GM23338 (cell line): Measurements from ENCODE around the gene PRKG2. TPM values are rescaled to one million over a fixed set of nuclear protein-coding genes. Genes with fewer than 3 reads are reported as not detected.

Source experiments
- ATAC-seq: fragments of 200-7000 bp; cut with Tn5 transposase; 3 replicates; pipeline ENCODE4 v1.9.1; 2020
- DNase-seq: peaks from one replicate; pipeline ENCODE4 v3.0.0-alpha.2; 2015; ENCODE audit warnings: low spot score
- H2AFZ ChIP-seq: fragments of 200-600 bp; sonication (generic); 2 replicates; pipeline ENCODE4 v1.8.0; 2016; ENCODE audit warnings: antibody characterized with exemption, mild to moderate bottlenecking, moderate library complexity
- H3F3A ChIP-seq: fragments of 200-600 bp; sonication (generic); replicated peaks from 2 replicates; pipeline ENCODE4 v1.8.0; 2017; ENCODE audit warnings: antibody characterized with exemption, mixed run types, low read depth
- H3K27ac ChIP-seq: fragments of 200-600 bp; sonication (generic); 2 replicates; pipeline ENCODE4 v1.6.1; 2016; ENCODE audit warnings: low read depth
- H3K27me3 ChIP-seq: fragments of 200-600 bp; sonication (generic); 2 replicates; pipeline ENCODE4 v1.8.0; 2016; ENCODE audit warnings: mild to moderate bottlenecking, mixed run types, moderate library complexity; ENCODE audit not compliant: insufficient read depth
- H3K36me3 ChIP-seq: fragments of 200-600 bp; sonication (generic); 2 replicates; pipeline ENCODE4 v1.8.0; 2016; ENCODE audit warnings: mild to moderate bottlenecking; ENCODE audit not compliant: insufficient read depth
- H3K4me1 ChIP-seq: fragments of 200-600 bp; sonication (generic); 2 replicates; pipeline ENCODE4 v1.8.0; 2016; ENCODE audit warnings: mild to moderate bottlenecking, moderate library complexity; ENCODE audit not compliant: insufficient read depth
- H3K4me2 ChIP-seq: fragments of 200-600 bp; sonication (generic); 2 replicates; pipeline ENCODE4 v1.7.1; 2017; ENCODE audit warnings: mixed run types
- H3K4me3 ChIP-seq: fragments of 200-600 bp; sonication (generic); 2 replicates; pipeline ENCODE4 v1.6.1; 2016; ENCODE audit warnings: mixed run types
- H3K79me2 ChIP-seq: fragments of 200-600 bp; sonication (generic); replicated peaks from 2 replicates; pipeline ENCODE4 v1.8.0; 2017; ENCODE audit warnings: mild to moderate bottlenecking; ENCODE audit not compliant: insufficient read depth
- H3K9me2 ChIP-seq: fragments of 200-600 bp; sonication (generic); 2 replicates; pipeline ENCODE4 v1.8.0; 2017; ENCODE audit not compliant: insufficient read depth
- H4K20me1 ChIP-seq: fragments of 200-600 bp; sonication (generic); replicated peaks from 2 replicates; pipeline ENCODE4 v1.8.0; 2017; ENCODE audit warnings: mild to moderate bottlenecking; ENCODE audit not compliant: insufficient read depth
- H3K27ac Mint-ChIP-seq: 2 replicates; pipeline ENCODE4 v1.8.0; 2020; ENCODE audit warnings: inconsistent platforms, mild to moderate bottlenecking, moderate library complexity, mixed read lengths
- H3K27me3 Mint-ChIP-seq: 3 replicates; pipeline ENCODE4 v1.8.0; 2022; ENCODE audit warnings: low read depth, mild to moderate bottlenecking, moderate library complexity, mixed read lengths, inconsistent platforms; ENCODE audit not compliant: insufficient read depth, poor library complexity
- H3K36me3 Mint-ChIP-seq: 3 replicates; pipeline ENCODE4 v1.8.0; 2021; ENCODE audit warnings: low read depth, mild to moderate bottlenecking, inconsistent platforms, moderate library complexity, mixed read lengths
- H3K4me1 Mint-ChIP-seq: 3 replicates; pipeline ENCODE4 v1.8.0; 2020; ENCODE audit warnings: mild to moderate bottlenecking, inconsistent platforms, mixed read lengths
- H3K4me3 Mint-ChIP-seq: 3 replicates; pipeline ENCODE4 v1.8.0; 2021; ENCODE audit warnings: moderate library complexity, mild to moderate bottlenecking, inconsistent platforms, mixed read lengths
- H3K9me3 Mint-ChIP-seq: 3 replicates; pipeline ENCODE4 v1.8.0; 2020; ENCODE audit warnings: moderate library complexity, mild to moderate bottlenecking, inconsistent platforms, mixed read lengths
- CTCF ChIP-seq, 2 experiments: fragments of 200-600 bp in 1 of 2; sonication (generic) in 1 of 2; conservative IDR thresholded peaks; 2 replicates each; pipeline versions ENCODE4 v1.5.1 to v1.6.1; 2016 to 2017; ENCODE audit warnings: antibody characterized with exemption in 2 of 2, low read depth in 2 of 2, mild to moderate bottlenecking in 2 of 2, moderate library complexity in 1 of 2
- ETS1 ChIP-seq: IDR thresholded peaks from 2 replicates; pipeline ENCODE4 v1.6.1; 2016; ENCODE audit warnings: antibody characterized with exemption
- EZH2 ChIP-seq: fragments of 200-600 bp; sonication (generic); IDR thresholded peaks from one replicate; pipeline ENCODE4 v1.8.0; 2017; ENCODE audit warnings: antibody characterized with exemption, mild to moderate bottlenecking, low read depth; ENCODE audit not compliant: unreplicated experiment
- JUNB ChIP-seq: IDR thresholded peaks from one replicate; pipeline ENCODE4 v1.6.1; 2016; ENCODE audit warnings: antibody characterized with exemption; ENCODE audit not compliant: unreplicated experiment
- POLR2AphosphoS5 ChIP-seq: IDR thresholded peaks from 2 replicates; pipeline ENCODE4 v1.6.1; 2016; ENCODE audit warnings: antibody characterized with exemption, low read depth
- REST ChIP-seq: IDR thresholded peaks from one replicate; pipeline ENCODE4 v1.6.1; 2018; ENCODE audit warnings: antibody characterized with exemption; ENCODE audit not compliant: unreplicated experiment
- ZNF114 ChIP-seq: fragments of 250-450 bp; sonication (Bioruptor Pico); IDR thresholded peaks from 2 replicates; pipeline ENCODE4 v1.5.0; 2020; ENCODE audit warnings: mild to moderate bottlenecking, moderate library complexity
- ZNF331 ChIP-seq: fragments of 250-450 bp; sonication (Bioruptor Pico); IDR thresholded peaks from 2 replicates; pipeline ENCODE4 v1.5.0; 2020; ENCODE audit warnings: low read depth, mild to moderate bottlenecking, moderate library complexity
- polyA plus RNA-seq: library from polyadenylated mRNA; unstranded; fragments of >200 nt; fragmentation: Nextera tagmentation; extraction: Ambion mirVana; gene quantifications from 2 replicates; pipeline ENCODE4 v1.2.1, GENCODE V29; 2016
- total RNA-seq: library from RNA; depleted of rRNA; stranded (reverse); fragments of >200 nt; shearing (Covaris generic); gene quantifications from 2 replicates; pipeline ENCODE4 v1.2.3, GENCODE V29; 2014

PRKG2 gene
- total and polyA plus RNA-seq, 2 experiments from 2014 or later: 1.9 to 3.6 TPM

GRCh38 chr4:81257021-81257420, 42.0 kb upstream of the PRKG2 start:
- no peaks in the 10 kb centered on the region for H3F3A ChIP-seq
- no peak overlapping the region for H2AFZ ChIP-seq
- H3K9me2 ChIP-seq: no peaks in the 10 kb centered on the region
- Mint-ChIP-seq H3K9me3 (no peaks in the 10 kb centered on the region), H3K4me3 (no peak overlapping the region), H3K36me3 (no peaks in the 10 kb centered on the region), H3K27me3 (peaks cover 3% of the 10 kb centered on the region), H3K4me1 (peaks cover 2% of the 10 kb centered on the region; the same call in 1 of the 3 replicates), H3K27ac (no peak overlapping the region)
- TF ChIP-seq JUNB (no peak), REST (no peak), ETS1 (no peak), POLR2AphosphoS5 (no peak), ZNF114 (CRISPR knock-in tag) (no peak), EZH2 (no peak), ZNF331 (no peak), CTCF (conservative IDR thresholded peaks at IDR 0.05; ENCODE audit: low read depth in 2 of 2) (no peak)
- DNase-seq (no peak), ATAC-seq (no peak)
- no peaks in the 10 kb centered on the region for H3K27me3 ChIP-seq
- H3K4me2 ChIP-seq: no peak overlapping the region
- H3K4me1 ChIP-seq: no peaks in the 10 kb centered on the region
- H3K4me3 ChIP-seq: no peak overlapping the region
- no peak overlapping the region for H3K27ac ChIP-seq
- H4K20me1 ChIP-seq: no peaks in the 10 kb centered on the region
- H3K36me3 ChIP-seq: no peaks in the 10 kb centered on the region
- H3K79me2 ChIP-seq: no peaks in the 10 kb centered on the region
